GM12874 (cell line): ENCODE measurements around the gene TMEM238L.

ENCODE experiments used
- CTCF ChIP-seq: IDR thresholded peaks from 2 replicates; pipeline ENCODE4 v1.5.1; 2011; ENCODE audit warnings: low read depth, mild to moderate bottlenecking, control low read depth, low read length, moderate library complexity; ENCODE audit not compliant: insufficient read depth

Gene TMEM238L

DNA sequence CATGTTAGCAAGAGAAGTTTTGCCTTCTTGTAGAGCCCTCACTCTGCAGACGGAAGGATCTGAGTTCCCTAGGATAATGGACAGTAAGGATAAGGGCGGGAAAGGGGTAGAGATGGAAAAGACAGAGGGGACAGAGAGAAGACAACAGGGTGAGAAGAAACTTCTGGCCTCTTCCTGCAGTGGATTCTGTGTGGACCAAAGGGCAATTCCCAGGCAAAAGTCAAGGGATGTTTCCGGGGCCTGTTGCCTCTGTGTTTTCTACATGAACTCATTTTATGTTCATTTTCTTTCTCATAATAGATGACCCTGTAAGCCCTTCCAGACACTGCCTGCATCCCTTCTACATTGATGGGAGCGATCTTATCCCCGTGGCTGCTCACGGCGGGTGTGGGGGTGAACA lies 647 bp upstream of the TMEM238L start:
- no peak for TF ChIP-seq CTCF

DNA sequence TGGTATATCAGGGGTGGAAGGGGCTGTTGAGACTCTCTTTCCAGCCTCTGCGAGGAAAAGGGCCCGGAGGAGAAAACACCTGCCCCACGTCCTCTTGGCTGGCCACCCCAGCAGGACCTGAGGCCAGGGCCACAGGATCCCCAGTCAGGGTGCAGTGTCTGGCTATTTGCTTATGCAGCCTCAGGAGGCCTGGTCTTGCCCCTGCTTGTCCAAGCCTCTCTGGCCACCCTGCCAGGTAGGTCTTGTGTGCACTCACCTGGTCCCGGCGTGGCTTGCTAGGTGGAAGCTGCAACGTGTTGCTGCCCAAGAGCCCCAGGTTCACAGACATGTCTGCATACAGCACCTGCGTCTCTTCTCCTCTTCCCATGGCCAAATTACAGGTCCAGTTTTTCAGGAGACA lies 549 bp downstream of the TMEM238L start:
- TF ChIP-seq CTCF, result no peak

- TF ChIP-seq CTCF, result no peak
These were observed 1.2 kb downstream of the TMEM238L start for GRCh38 chr17:10802496-10803284.

- TF ChIP-seq CTCF, result no peak
These were observed 4.5 kb downstream of the TMEM238L start for GRCh38 chr17:10799407-10799806.

DNA sequence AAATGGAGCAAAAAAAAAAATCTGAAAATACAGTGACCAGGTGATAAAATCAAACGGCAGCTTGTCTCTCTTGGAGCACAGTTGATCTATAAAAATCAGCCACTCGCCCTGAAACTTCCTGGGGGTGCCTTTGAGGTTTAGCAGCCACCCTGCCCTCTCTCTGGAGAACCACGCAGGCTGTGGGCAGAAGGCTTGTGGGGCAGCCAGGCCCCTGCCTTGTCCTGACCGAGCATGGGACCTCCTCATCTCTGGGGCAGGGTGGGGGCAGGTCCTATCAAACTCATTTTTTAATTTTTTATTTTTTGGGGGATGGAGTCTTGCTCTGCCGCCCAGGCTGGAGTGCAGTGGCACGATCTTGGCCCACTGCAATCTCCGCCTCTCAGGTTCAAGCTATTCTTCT lies 5.0 kb downstream of the TMEM238L start:
- TF ChIP-seq CTCF, result no peak

GRCh38 chr17:10798332-10798749 lies 5.6 kb downstream of the TMEM238L start:
- TF ChIP-seq CTCF, result no peak

DNA sequence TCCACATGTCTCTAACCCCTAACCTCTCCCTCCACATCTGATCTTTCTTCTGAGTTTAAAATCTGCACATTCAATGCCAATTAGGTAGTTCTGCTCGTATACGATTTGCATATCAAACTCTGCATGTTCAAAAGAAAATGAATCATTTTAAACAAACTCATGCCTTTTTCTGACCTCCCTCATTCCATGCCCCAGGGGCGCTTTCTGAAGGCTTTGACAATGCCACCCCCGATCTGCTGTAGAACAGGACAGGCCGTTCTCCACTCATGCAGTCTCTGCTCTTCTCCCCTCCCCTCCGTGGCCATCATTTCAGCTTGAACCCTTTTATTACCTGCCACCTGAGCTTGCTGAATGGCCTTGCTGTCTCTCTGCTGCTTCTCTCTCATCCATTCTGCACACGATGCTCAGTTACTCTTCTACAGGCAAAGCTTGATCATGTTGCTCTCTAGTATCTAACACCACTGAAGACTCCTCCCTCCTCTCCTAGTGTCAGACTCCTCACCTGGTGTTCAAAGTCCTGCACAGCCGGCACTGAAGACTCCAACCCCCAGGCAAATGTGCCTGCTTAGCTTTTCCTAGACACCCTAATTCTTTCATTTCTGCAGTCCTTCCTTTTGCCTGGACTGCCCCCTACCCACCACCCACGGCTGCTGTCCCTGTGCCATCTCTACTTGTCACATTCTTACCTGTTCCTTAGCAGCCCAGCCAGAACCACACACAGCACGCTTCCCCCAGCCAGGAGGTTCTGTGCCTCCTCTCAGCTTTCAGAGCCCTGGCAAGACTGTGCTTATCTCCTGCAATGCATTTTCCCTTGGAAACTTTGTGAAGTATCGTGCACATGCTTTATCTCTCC lies 6.2 kb downstream of the TMEM238L start:
- no peak for TF ChIP-seq CTCF
